GM21381 (cell line): ENCODE data around the gene SLC12A4.
"Not testable (repeated sequence)": the region's sequence is repeated elsewhere in the genome, so short reads cannot be mapped to it uniquely, and the experiment has no call there.

Source experiments
- ATAC-seq: cut with Tn5 transposase; IDR thresholded peaks from one replicate; pipeline ENCODE4 v1.9.1; 2021; ENCODE audit warnings: mild to moderate bottlenecking, moderate library complexity; ENCODE audit not compliant: unreplicated experiment

The SLC12A4 gene

GRCh38 chr16:67942510-67943255 lies 25.8 kb downstream of the SLC12A4 start:
- ATAC-seq, result no peak

DNA sequence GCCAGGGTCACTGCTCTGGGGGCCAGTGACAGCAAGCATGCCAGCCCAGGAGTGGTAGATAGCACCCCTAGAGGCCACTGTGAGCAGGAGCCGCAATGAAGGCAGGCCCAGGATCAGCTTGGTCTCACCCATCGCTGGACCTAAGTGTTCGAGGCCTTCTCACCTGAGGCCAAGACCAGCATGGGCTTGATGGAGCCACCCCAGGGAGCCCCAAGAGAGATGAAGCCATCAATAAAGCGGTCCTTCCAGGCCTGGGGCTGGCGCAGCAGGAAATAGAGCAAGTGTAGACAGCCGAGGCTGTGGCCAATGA lies 26.3 kb downstream of the SLC12A4 start:
- ATAC-seq, result no peak

- no peak for ATAC-seq
These were observed 26.8 kb downstream of the SLC12A4 start for GRCh38 chr16:67941469-67942199.

- ATAC-seq, result no peak
These were observed 27.9 kb downstream of the SLC12A4 start for GRCh38 chr16:67940446-67941089.

GRCh38 chr16:67939507-67940445 lies 28.7 kb downstream of the SLC12A4 start:
- ATAC-seq, result no peak

DNA sequence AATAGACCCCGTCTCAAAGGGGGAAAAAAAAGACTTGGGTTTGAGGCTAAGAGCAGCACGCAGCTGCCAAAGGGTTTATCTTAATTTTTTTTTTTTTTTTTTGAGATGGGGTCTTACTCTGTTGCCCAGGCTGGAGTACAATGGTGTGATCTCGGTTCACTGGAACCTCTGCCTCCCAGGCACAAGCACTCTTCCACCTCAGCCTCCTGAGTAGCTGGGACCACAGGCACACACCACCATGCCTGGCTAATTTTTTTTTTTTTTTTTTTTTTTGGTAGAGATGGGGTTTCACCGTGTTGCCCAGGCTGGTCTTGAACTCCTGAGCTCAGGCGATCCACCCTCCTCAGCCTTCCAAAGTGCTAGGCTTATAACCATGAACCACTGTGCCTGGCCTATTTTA lies 30.7 kb downstream of the SLC12A4 start:
- not testable (repeated sequence) for ATAC-seq

DNA sequence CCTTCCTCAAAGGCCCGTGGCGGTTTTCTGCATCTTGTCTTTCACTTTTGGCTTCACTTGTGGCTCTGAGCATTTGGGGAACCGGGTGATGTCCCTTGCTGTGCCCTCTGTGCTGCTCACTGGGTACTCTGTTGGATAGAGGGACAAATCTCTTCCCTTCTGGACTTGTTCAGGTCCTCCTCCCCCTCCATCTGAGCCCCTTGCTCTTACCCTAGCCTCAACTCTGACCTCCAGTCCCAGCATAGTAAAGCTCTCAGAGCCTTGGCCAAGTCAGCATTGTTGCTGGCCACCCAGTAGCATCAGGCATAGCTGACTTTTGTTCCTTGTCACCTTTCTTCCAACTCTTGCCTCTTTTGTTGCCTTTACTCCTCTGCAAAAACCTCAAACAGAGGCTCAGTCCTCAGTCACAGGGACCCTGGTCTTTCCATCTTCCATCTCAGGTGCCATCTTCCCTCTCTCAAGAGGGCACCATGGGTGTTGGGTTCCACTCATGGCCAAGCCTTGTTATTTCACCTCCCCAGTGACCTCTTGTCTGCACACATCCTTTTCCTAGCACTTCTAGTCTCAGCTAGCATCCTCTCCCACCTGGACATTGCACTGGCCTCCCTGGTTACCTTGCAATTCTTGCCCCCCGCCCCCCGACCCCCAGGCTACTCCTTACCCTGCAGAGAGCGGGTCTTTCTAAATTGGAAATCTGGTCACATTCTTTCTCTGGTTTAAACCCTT lies 31.4 kb downstream of the SLC12A4 start:
- peak; percentile 51 for ATAC-seq

- ATAC-seq, result peak; percentile 3
These were observed 32.1 kb downstream of the SLC12A4 start, which contains the start of gene PSMB10 for GRCh38 chr16:67936124-67936879. PSMB10 (minus strand) TSS chr16:67936850; CDS start chr16:67936749, 101 bp downstream.

DNA sequence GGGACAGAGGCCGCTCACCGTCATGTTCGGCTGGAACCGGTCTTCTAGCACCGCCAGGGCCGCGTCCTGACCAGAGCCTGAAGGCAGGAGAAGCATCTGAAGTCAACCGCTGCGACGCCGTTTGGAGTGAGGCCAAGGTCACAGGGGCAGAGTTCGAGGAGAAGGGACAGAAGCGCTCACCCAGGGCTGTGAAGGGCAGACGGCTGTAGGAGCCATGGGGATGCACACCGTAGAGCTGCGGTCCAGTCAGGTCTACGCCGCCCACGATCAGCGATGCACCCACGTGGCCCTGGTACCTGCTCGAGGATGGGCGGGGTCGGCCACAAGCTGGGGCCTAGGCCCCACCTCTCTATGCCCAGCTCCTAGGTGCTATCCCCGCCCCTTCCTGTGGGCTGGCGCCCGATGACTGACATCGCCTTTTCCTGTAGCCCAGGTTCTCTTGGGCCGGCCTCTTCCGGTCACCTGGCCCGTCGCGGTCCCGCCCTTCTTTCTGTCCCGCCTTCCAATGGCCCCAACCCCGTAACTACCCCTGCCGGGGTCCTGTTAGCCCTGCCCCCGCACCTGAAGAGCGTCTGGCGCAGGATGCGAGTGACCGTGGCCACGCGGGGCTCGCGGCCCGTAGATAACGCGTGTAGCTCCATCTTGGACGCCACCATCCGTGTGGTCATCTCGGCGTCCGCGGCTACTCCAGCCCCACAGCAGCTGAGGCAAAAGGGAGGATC lies 32.9 kb downstream of the SLC12A4 start:
- peak; percentile 91 for ATAC-seq

- ATAC-seq, result no peak
These were observed 33.4 kb downstream of the SLC12A4 start for GRCh38 chr16:67935101-67935401.

GRCh38 chr16:67934306-67935100 lies 33.9 kb downstream of the SLC12A4 start:
- ATAC-seq, result no peak

DNA sequence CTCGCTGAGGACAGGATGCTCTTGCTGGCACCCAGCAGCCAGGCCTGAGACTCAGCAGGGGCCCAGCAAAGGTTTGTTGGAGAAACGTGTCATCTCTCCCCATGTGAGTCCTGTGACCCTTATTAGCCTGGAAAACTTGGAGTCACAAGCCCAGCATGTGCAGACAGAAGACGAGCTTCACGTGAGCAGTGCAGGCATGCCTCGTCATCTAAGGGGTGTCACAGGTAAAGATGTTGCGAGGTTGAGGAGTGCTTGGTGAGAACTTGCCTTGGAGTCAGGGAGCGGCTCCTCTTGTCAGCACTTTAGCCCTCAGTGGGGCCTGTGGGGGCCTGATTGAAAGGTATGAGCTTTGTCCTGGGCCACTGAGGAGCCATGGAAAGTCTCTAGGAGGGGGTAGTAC lies 34.6 kb downstream of the SLC12A4 start:
- ATAC-seq, result no peak

DNA sequence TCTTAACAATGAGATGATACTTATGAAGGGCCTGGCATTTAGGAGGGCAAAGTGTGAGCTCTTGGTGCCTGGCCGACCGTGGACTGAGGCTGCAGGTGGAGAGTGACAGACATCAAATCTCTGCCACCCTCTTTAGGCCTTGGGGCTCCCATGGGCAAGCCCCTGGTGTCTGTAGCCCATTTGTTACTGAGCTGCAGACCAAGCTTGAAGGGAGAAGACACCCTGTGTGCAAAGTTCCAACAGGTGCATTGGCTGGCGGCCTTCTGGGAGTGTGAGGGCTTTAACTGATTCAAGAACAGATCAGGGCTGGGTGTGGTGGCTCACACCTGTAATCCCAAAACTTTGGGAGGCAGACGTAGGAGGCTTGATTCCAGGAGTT lies 36.0 kb downstream of the SLC12A4 start:
- ATAC-seq, result no peak

DNA sequence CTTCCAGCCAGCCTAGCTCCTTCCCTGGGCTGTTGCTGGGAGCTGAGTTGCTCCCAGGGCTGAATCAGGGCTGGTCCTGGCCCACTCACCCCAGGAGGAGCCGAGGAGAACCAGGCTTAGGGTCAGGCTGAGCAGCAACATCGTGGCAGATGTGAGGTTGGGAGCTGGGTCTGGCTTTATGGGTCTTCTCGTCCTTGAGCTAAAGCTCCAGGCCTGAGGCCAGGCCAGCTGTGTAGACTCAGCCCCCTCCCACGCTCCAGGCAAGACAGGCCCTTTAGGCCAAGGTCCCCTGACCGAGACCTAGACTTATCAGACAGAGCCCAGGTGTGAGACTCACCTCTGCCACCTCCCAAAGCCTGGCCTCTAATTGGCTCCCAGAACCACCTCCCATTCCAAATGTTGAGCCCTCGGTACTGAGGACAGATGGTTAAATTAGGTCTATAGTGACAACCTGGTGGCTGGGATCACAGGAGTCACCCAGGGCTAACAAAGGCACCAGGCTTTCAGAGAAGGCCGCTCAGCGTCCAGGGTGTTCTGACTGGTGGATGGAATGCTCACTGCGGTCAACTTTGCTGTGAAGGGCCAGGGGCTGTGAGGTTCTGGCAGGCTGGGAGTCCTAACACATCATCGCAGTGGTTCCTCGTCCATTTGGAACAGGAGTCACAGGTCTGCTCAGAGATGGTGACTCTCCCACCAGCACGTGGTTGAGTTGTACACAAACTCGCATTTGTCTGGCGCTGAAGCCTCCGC lies 36.5 kb downstream of the SLC12A4 start, which contains the start of gene CTRL:
TSS of gene CTRL (minus strand) at position 151 of the 750 bp plus-strand sequence. CDS start at position 141, 10 bp downstream.
- no peak for ATAC-seq

GRCh38 chr16:67930678-67931211 lies 37.7 kb downstream of the SLC12A4 start:
- ATAC-seq, result no peak

- ATAC-seq, result no peak
These were observed 38.2 kb downstream of the SLC12A4 start for GRCh38 chr16:67930191-67930590.
